Measurements from ENCODE around the gene SNU13. TPM values are rescaled to one million over a fixed set of nuclear protein-coding genes. Genes with fewer than 3 reads are reported as not detected.

SNU13 gene
- total and polyA plus RNA-seq, 7 donors: 69.8 to 146 (median 105) TPM

- H3K9me3 ChIP-seq: no peaks in the 10 kb centered on the region
- H3K27me3 ChIP-seq: no peaks in the 10 kb centered on the region
- peaks cover 0 to 25% (median 17%) of the 10 kb centered on the region in 4 donors for H3K4me1 ChIP-seq
- WGBS, 2 donors: 90 to 93% methylated on average over 9 of the region's 9 CpGs
- peaks cover 0 to 28% (median 13%) of the 10 kb centered on the region in 4 donors for H3K36me3 ChIP-seq
- peak overlapping the region in 3 of 4 donors; percentile 52 to 60 (median 58) for H3K4me3 ChIP-seq
- DNase-seq: peak; percentile 56
- no peak for TF ChIP-seq EP300 (IDR thresholded peaks at IDR 0.05)
- TF ChIP-seq POLR2AphosphoS5 (IDR thresholded peaks at IDR 0.05): no peak
- TF ChIP-seq CTCF (IDR thresholded peaks at IDR 0.05): no peak
- peak overlapping the region; percentile 83 to 90 (median 84) for H3K27ac ChIP-seq
- intact Hi-C loops (cut with DNase I): loop anchor here (10.0 kb wide), 1 partner anchor 392 kb away; the partner anchor contains the start of genes NAGA, PHETA2 and SMDT1
Measured at GRCh38 chr22:41683052-41683451, 5.6 kb downstream of the SNU13 start.

GRCh38 chr22:41682033-41682807 lies 6.4 kb downstream of the SNU13 start:
- peak; percentile 94 for DNase-seq
- WGBS, 2 donors: 44 to 46% methylated on average over 50 of the region's 50 CpGs

GRCh38 chr22:41681616-41682015 lies 7.1 kb downstream of the SNU13 start:
- intact Hi-C loops (cut with DNase I): loop anchor here (10.0 kb wide), 1 partner anchor 393 kb away; the partner anchor contains the start of genes NAGA, PHETA2 and SMDT1
- Histone ChIP-seq H3K4me3 (peak overlapping the region; percentile 42 to 60 (median 55)), H3K9me3 (no peaks in the 10 kb centered on the region), H3K27ac (peak overlapping the region; percentile 83 to 90 (median 84)), H3K4me1 (peaks cover 0 to 13% (median 3%) of the 10 kb centered on the region in 4 donors), H3K27me3 (no peaks in the 10 kb centered on the region), H3K36me3 (peaks cover 0 to 38% (median 14%) of the 10 kb centered on the region in 4 donors)
- 51 to 53% methylated on average over 14 of the region's 14 CpGs for WGBS, 2 donors
- DNase-seq: peak; percentile 57
- TF ChIP-seq EP300 (IDR thresholded peaks at IDR 0.05) (no peak), POLR2A (IDR thresholded peaks at IDR 0.05) (no peak), POLR2AphosphoS5 (IDR thresholded peaks at IDR 0.05) (no peak), CTCF (IDR thresholded peaks at IDR 0.05) (no peak)

More at GRCh38 chr22:41682033-41682807, 6.4 kb downstream of the SNU13 start:
- H3K4me1 ChIP-seq: peaks cover 0 to 17% (median 8%) of the 10 kb centered on the region in 4 donors
- H3K27ac ChIP-seq: peak overlapping the region; percentile 83 to 90 (median 84)
- TF ChIP-seq POLR2AphosphoS5 (IDR thresholded peaks at IDR 0.05) (peak; percentile 98 to 99 (median 98)), POLR2A (IDR thresholded peaks at IDR 0.05) (peak; percentile 82 to 85), CTCF (IDR thresholded peaks at IDR 0.05) (no peak), EP300 (IDR thresholded peaks at IDR 0.05) (no peak)
- no peaks in the 10 kb centered on the region for H3K27me3 ChIP-seq
- H3K36me3 ChIP-seq: peaks cover 0 to 35% (median 14%) of the 10 kb centered on the region in 4 donors
- H3K9me3 ChIP-seq: no peaks in the 10 kb centered on the region
- H3K4me3 ChIP-seq: peak overlapping the region; percentile 42 to 60 (median 55)
- intact Hi-C loops (cut with DNase I): loop anchor here (10.0 kb wide), 1 partner anchor 393 kb away; the partner anchor contains the start of genes NAGA, PHETA2 and SMDT1

GRCh38 chr22:41676134-41676533 lies 12.5 kb downstream of the SNU13 start:
- TF ChIP-seq EP300 (IDR thresholded peaks at IDR 0.05): no peak
- Histone ChIP-seq H3K4me3 (no peak overlapping the region), H3K27me3 (no peaks in the 10 kb centered on the region), H3K9me3 (no peaks in the 10 kb centered on the region), H3K36me3 (peaks cover 0 to 74% (median 27%) of the 10 kb centered on the region in 4 donors), H3K27ac (no peak overlapping the region), H3K4me1 (no peaks in the 10 kb centered on the region)
- 92 to 95% methylated on average over 4 of the region's 4 CpGs for WGBS, 2 donors
- no peak for DNase-seq
- intact Hi-C loops (cut with DNase I): no loop called here

GRCh38 chr22:41674846-41675340 lies 13.8 kb downstream of the SNU13 start:
- intact Hi-C loops (cut with DNase I): no loop called here
- WGBS, 2 donors: 90 to 93% methylated on average over 12 of the region's 12 CpGs
- no peak for DNase-seq
- no peak overlapping the region for H3K4me3 ChIP-seq
- no peaks in the 10 kb centered on the region for H3K4me1 ChIP-seq
- H3K27ac ChIP-seq: no peak overlapping the region
- H3K27me3 ChIP-seq: no peaks in the 10 kb centered on the region
- H3K9me3 ChIP-seq: no peaks in the 10 kb centered on the region
- peaks cover 0 to 65% (median 26%) of the 10 kb centered on the region in 4 donors for H3K36me3 ChIP-seq
- no peak for TF ChIP-seq POLR2AphosphoS5 (IDR thresholded peaks at IDR 0.05)
- TF ChIP-seq CTCF (IDR thresholded peaks at IDR 0.05): no peak
- TF ChIP-seq POLR2A (IDR thresholded peaks at IDR 0.05): no peak
- TF ChIP-seq EP300 (IDR thresholded peaks at IDR 0.05): no peak

All from sigmoid colon (tissue), 7 donors.